HG02763 (cell line): ENCODE results near the gene ASS1.

Experiments used
- ATAC-seq: cut with Tn5 transposase; IDR thresholded peaks from one replicate; pipeline ENCODE4 v1.9.1; 2021; ENCODE audit warnings: mild to moderate bottlenecking, moderate library complexity; ENCODE audit not compliant: unreplicated experiment

ASS1 gene

DNA sequence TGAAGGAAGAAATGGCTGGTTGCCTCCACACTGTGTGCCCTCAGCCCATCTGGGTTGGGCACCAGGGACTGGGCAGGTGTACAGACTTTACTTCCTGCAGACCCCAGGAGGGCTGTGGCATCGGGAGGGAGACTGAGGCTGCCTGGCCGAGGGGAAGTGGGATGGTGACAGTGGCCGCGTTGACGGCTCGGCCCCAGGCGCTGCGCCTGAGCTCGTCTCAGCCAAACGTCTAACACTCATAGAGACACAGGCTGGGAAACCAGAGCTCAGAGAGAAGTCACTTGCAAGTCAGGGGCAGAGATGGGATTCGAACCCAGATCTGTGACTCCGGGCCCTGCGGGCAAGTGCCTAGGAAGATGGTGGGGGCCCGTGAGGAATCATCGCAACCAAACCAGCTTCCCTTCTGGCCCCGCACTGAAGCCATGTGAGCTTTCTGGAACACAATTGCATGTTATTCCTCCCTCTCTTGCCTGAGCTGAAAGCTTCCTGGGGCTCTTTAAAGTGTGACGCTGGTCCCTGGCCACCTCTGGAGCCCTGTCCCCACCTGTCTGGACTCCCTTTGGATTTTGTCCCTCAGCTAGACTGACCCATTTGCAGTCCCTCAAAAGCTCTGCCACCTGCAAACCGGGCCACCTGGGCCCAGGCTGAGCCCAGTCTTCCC is 81.6 kb downstream of the ASS1 start:
- no peak for ATAC-seq

GRCh38 chr9:130526854-130527650 is 82.3 kb downstream of the ASS1 start:
- no peak for ATAC-seq

GRCh38 chr9:130527651-130528310 is 83.0 kb downstream of the ASS1 start:
- no peak for ATAC-seq

DNA sequence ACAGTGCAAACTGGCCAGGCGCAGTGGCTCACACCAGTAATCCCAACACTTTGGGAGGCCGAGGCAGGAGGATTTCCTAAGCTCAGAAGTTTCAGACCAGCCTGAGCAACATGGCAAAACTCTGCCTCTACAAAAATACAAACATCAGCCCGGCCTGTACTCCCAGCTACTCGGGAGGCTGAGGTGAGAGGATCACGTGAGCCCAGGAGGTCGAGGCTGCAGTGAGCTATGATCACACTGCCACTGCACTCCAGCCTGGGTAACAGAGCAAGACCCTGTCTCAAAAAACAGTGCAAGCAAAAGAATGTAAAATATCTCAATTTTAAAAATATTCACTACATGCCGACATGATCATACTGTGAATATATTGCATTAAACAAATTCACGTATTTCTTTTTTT is 83.9 kb downstream of the ASS1 start:
- ATAC-seq, result no peak

GRCh38 chr9:130530938-130531337 is 86.2 kb downstream of the ASS1 start:
- ATAC-seq, result no peak

DNA sequence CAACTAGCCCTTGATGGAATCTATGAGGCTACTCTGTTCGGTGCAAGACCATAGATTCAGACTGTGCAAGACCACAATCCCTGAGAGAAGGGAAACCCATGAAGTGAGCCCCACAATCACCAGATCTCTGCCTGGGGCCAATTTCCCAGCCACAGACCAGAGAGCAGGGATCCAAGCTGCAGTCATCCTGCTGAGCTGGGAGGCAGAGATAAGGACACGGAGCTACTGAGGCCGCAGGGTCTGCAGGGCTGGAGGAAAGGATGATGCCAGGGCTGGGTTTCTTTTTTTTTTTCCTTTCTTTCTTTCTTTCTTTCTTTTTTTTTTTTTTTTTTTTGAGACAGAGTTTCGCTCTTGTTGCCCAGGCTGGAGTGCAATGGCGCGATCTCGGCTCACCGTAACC is 86.9 kb downstream of the ASS1 start:
- ATAC-seq, result no peak

DNA sequence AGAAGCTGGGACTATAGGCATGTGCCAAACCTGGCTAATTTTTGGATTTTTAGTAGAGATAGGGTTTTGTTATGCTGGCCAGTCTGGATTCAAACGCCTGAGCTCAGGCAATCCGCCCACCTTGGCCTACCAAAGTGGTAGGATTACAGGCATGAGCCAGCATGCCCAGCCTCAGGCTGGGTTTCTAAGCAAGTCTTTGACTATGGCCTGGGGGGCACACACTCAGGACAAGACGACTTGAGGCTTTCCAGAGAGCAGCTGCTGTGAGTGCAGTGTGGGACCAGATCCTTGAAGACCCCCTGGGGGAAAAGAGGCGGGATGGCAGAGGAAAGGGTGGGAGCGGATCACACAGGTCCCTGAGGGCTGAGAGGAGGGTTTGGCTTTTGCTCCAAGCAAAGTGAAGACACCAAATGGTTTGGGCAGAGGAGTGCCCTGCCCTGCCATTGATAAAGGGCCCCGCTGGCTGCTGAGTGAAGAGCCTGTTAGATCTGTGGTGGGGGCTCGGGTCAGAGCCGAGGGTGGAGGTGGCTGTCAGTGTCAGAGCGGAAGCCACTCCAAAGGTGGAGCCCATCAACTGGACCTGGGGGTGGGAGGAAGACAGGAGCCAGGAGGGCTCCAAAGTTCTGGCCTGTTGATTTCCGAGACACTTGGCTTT is 87.8 kb downstream of the ASS1 start:
- no peak for ATAC-seq

GRCh38 chr9:130535818-130536521 is 91.2 kb downstream of the ASS1 start:
- no peak for ATAC-seq

- ATAC-seq, result no peak
These were observed 91.9 kb downstream of the ASS1 start for GRCh38 chr9:130536701-130537107.

DNA sequence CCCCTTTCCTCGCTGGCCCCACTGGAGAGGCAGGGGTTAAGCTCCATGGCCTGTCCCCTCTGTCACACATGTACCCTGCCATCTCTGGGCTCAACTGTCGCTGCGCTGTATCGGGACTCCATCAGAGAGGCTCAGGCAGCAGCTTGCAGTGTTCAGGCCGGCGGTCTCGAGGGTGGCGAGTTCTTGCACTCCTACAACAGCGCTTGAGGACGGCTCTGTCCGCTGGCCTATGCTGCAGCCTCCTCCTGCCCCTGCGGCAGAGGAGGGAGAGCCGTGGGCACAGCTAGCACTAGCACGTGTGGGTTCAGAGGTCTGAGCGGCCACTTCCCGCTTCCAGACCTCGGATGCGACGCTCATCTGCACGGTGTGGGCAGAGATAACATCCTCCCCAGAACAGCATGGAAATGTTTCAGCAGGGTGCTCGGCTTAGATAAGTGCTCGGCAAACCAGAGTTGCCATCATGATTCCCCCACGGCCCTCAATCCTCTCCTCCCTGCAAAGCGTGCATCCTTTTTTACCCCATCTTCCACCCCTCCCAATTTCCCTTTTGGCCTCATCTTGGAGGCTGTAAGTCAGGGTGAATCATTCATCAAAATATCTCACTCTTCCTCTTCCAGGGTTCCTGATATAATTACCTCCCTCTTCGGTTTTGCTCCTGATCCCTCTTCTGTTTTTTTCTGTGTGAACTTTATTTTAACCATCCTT is 92.7 kb downstream of the ASS1 start:
- no peak for ATAC-seq

GRCh38 chr9:130539420-130540223 is 94.9 kb downstream of the ASS1 start:
- no peak for ATAC-seq

GRCh38 chr9:130541533-130541932 is 96.8 kb downstream of the ASS1 start:
- ATAC-seq, result no peak

GRCh38 chr9:130542038-130542437 is 97.3 kb downstream of the ASS1 start:
- no peak for ATAC-seq

GRCh38 chr9:130542457-130543228 is 97.9 kb downstream of the ASS1 start:
- ATAC-seq, result no peak

DNA sequence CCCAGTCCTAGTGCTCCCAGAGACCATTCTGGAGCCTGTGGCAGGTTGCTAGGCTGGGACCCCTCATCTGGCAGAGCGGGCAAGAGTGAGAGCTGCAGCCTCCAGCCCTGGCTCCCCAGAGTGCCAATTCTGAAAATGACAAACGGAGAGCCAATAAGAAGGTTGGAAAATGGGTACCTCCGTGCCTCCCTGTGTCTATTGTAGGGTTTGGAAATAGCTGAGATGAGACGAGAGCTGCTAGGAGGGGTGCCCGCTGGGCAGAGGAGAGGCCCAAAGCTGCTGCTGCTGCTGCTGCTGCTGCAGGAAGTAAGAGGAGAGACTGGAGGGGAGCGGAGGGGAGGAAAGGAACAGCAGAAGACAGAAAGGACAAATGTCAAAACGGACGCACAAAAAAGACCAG is 98.6 kb downstream of the ASS1 start:
- no peak for ATAC-seq

GRCh38 chr9:130543859-130544258 is 99.1 kb downstream of the ASS1 start:
- ATAC-seq, result no peak

GRCh38 chr9:130544364-130544763 is 99.6 kb downstream of the ASS1 start:
- no peak for ATAC-seq

- no peak for ATAC-seq
These were observed 103.3 kb downstream of the ASS1 start for GRCh38 chr9:130548103-130548502.
